T-helper 1 cell treated with Interleukin-12 subunit alpha and Interleukin-12 subunit beta and Interleukin-4 antibody, amounts not matched to agents 30 μg/mL and 1 μg/mL, for 36 hours (primary cell): Measurements from ENCODE around the gene ZNF415.

Source experiments
- H3K27ac Mint-ChIP-seq: one replicate; pipeline ENCODE4 v1.8.0; 2021; ENCODE audit warnings: mild to moderate bottlenecking, mixed read lengths
- H3K27me3 Mint-ChIP-seq: one replicate; pipeline ENCODE4 v1.8.0; 2021; ENCODE audit warnings: low read depth, mixed read lengths
- H3K36me3 Mint-ChIP-seq: one replicate; pipeline ENCODE4 v1.8.0; 2021; ENCODE audit warnings: low read depth, mixed read lengths
- H3K4me1 Mint-ChIP-seq: one replicate; pipeline ENCODE4 v1.8.0; 2021; ENCODE audit warnings: low read depth, mixed read lengths
- H3K4me3 Mint-ChIP-seq: one replicate; pipeline ENCODE4 v1.8.0; 2021; ENCODE audit warnings: mild to moderate bottlenecking, moderate library complexity, mixed read lengths
- H3K9me3 Mint-ChIP-seq: one replicate; pipeline ENCODE4 v1.8.0; 2021; ENCODE audit warnings: mixed read lengths

The ZNF415 gene

GRCh38 chr19:53132141-53132991, at the start of gene ZNF415:
TSS of gene ZNF415 (minus strand) at chr19:53132910. CDS start at chr19:53122676, 10,234 bp downstream.
- Mint-ChIP-seq H3K36me3 (peaks cover 13% of the 10 kb centered on the region), H3K27ac (no peak within 1 kb of the TSS), H3K9me3 (peaks cover 76% of the 10 kb centered on the region), H3K4me3 (peak within 1 kb of the TSS; percentile 72), H3K27me3 (peaks cover 8% of the 10 kb centered on the region), H3K4me1 (peaks cover 7% of the 10 kb centered on the region)

- Mint-ChIP-seq H3K36me3 (peaks cover 34% of the 10 kb centered on the region), H3K4me1 (no peaks in the 10 kb centered on the region), H3K9me3 (peaks cover 43% of the 10 kb centered on the region), H3K27ac (no peak overlapping the region), H3K4me3 (no peak overlapping the region), H3K27me3 (no peaks in the 10 kb centered on the region)
These were observed 49.5 kb upstream of the ZNF415 start for GRCh38 chr19:53182202-53182601.

- Mint-ChIP-seq H3K4me1 (no peaks in the 10 kb centered on the region), H3K27me3 (no peaks in the 10 kb centered on the region), H3K9me3 (peaks cover 55% of the 10 kb centered on the region), H3K4me3 (no peak overlapping the region), H3K36me3 (peaks cover 26% of the 10 kb centered on the region), H3K27ac (no peak overlapping the region)
These were observed 45.3 kb upstream of the ZNF415 start for GRCh38 chr19:53177986-53178385.

- no peak overlapping the region for H3K4me3 Mint-ChIP-seq
- H3K27ac Mint-ChIP-seq: no peak overlapping the region
- peaks cover 66% of the 10 kb centered on the region for H3K9me3 Mint-ChIP-seq
- no peaks in the 10 kb centered on the region for H3K4me1 Mint-ChIP-seq
- no peaks in the 10 kb centered on the region for H3K27me3 Mint-ChIP-seq
- H3K36me3 Mint-ChIP-seq: peaks cover 6% of the 10 kb centered on the region
These were observed 40.2 kb upstream of the ZNF415 start for GRCh38 chr19:53172889-53173288.

GRCh38 chr19:53165691-53166091, 33.0 kb upstream of the ZNF415 start:
- H3K27ac Mint-ChIP-seq: no peak overlapping the region
- H3K27me3 Mint-ChIP-seq: no peaks in the 10 kb centered on the region
- H3K36me3 Mint-ChIP-seq: peaks cover 17% of the 10 kb centered on the region
- H3K4me1 Mint-ChIP-seq: no peaks in the 10 kb centered on the region
- no peak overlapping the region for H3K4me3 Mint-ChIP-seq
- peaks cover 57% of the 10 kb centered on the region for H3K9me3 Mint-ChIP-seq

GRCh38 chr19:53161123-53161522, 28.4 kb upstream of the ZNF415 start:
- peaks cover 10% of the 10 kb centered on the region for H3K4me1 Mint-ChIP-seq
- peaks cover 26% of the 10 kb centered on the region for H3K36me3 Mint-ChIP-seq
- H3K9me3 Mint-ChIP-seq: peaks cover 62% of the 10 kb centered on the region
- no peak overlapping the region for H3K27ac Mint-ChIP-seq
- no peaks in the 10 kb centered on the region for H3K27me3 Mint-ChIP-seq
- H3K4me3 Mint-ChIP-seq: no peak overlapping the region

GRCh38 chr19:53160350-53160749, 27.6 kb upstream of the ZNF415 start:
- H3K27ac Mint-ChIP-seq: no peak overlapping the region
- peaks cover 56% of the 10 kb centered on the region for H3K9me3 Mint-ChIP-seq
- no peaks in the 10 kb centered on the region for H3K27me3 Mint-ChIP-seq
- H3K4me3 Mint-ChIP-seq: no peak overlapping the region
- peaks cover 19% of the 10 kb centered on the region for H3K36me3 Mint-ChIP-seq
- H3K4me1 Mint-ChIP-seq: peaks cover 10% of the 10 kb centered on the region

GRCh38 chr19:53158119-53158656, 25.5 kb upstream of the ZNF415 start:
- Mint-ChIP-seq H3K9me3 (peaks cover 58% of the 10 kb centered on the region), H3K36me3 (peaks cover 30% of the 10 kb centered on the region), H3K4me1 (peaks cover 10% of the 10 kb centered on the region), H3K27me3 (no peaks in the 10 kb centered on the region), H3K4me3 (peak overlapping the region; percentile 80), H3K27ac (peak overlapping the region; percentile 72)

GRCh38 chr19:53157626-53158025, 24.9 kb upstream of the ZNF415 start:
- peak overlapping the region; percentile 3 for H3K27ac Mint-ChIP-seq
- no peaks in the 10 kb centered on the region for H3K27me3 Mint-ChIP-seq
- H3K9me3 Mint-ChIP-seq: peaks cover 62% of the 10 kb centered on the region
- peaks cover 10% of the 10 kb centered on the region for H3K4me1 Mint-ChIP-seq
- H3K36me3 Mint-ChIP-seq: peaks cover 34% of the 10 kb centered on the region
- peak overlapping the region; percentile 80 for H3K4me3 Mint-ChIP-seq

GRCh38 chr19:53156850-53157249, 24.1 kb upstream of the ZNF415 start:
- peaks cover 62% of the 10 kb centered on the region for H3K9me3 Mint-ChIP-seq
- no peaks in the 10 kb centered on the region for H3K27me3 Mint-ChIP-seq
- H3K4me3 Mint-ChIP-seq: peak overlapping the region; percentile 80
- peaks cover 10% of the 10 kb centered on the region for H3K4me1 Mint-ChIP-seq
- H3K27ac Mint-ChIP-seq: no peak overlapping the region
- H3K36me3 Mint-ChIP-seq: peaks cover 37% of the 10 kb centered on the region

- Mint-ChIP-seq H3K36me3 (peaks cover 56% of the 10 kb centered on the region), H3K4me1 (no peaks in the 10 kb centered on the region), H3K9me3 (peaks cover 69% of the 10 kb centered on the region), H3K27ac (no peak overlapping the region), H3K27me3 (no peaks in the 10 kb centered on the region), H3K4me3 (no peak overlapping the region)
These were observed 14.9 kb upstream of the ZNF415 start for GRCh38 chr19:53147645-53148044.

- H3K36me3 Mint-ChIP-seq: peaks cover 38% of the 10 kb centered on the region
- no peak overlapping the region for H3K4me3 Mint-ChIP-seq
- H3K27ac Mint-ChIP-seq: no peak overlapping the region
- H3K27me3 Mint-ChIP-seq: no peaks in the 10 kb centered on the region
- H3K9me3 Mint-ChIP-seq: peaks cover 78% of the 10 kb centered on the region
- H3K4me1 Mint-ChIP-seq: no peaks in the 10 kb centered on the region
These were observed 7.6 kb upstream of the ZNF415 start for GRCh38 chr19:53140351-53140750.

- peaks cover 75% of the 10 kb centered on the region for H3K9me3 Mint-ChIP-seq
- H3K4me3 Mint-ChIP-seq: no peak overlapping the region
- H3K36me3 Mint-ChIP-seq: peaks cover 21% of the 10 kb centered on the region
- peaks cover 7% of the 10 kb centered on the region for H3K4me1 Mint-ChIP-seq
- no peak overlapping the region for H3K27ac Mint-ChIP-seq
- peaks cover 8% of the 10 kb centered on the region for H3K27me3 Mint-ChIP-seq
These were observed 3.7 kb upstream of the ZNF415 start for GRCh38 chr19:53136432-53136831.

- peak overlapping the region; percentile 72 for H3K4me3 Mint-ChIP-seq
- H3K36me3 Mint-ChIP-seq: peaks cover 10% of the 10 kb centered on the region
- peaks cover 8% of the 10 kb centered on the region for H3K27me3 Mint-ChIP-seq
- peaks cover 7% of the 10 kb centered on the region for H3K4me1 Mint-ChIP-seq
- peaks cover 75% of the 10 kb centered on the region for H3K9me3 Mint-ChIP-seq
- H3K27ac Mint-ChIP-seq: no peak overlapping the region
These were observed 983 bp downstream of the ZNF415 start for GRCh38 chr19:53131727-53132126.

GRCh38 chr19:53131085-53131590, 1.6 kb downstream of the ZNF415 start:
- H3K9me3 Mint-ChIP-seq: peaks cover 69% of the 10 kb centered on the region
- no peak overlapping the region for H3K27ac Mint-ChIP-seq
- peaks cover 7% of the 10 kb centered on the region for H3K4me1 Mint-ChIP-seq
- peaks cover 8% of the 10 kb centered on the region for H3K27me3 Mint-ChIP-seq
- peaks cover 10% of the 10 kb centered on the region for H3K36me3 Mint-ChIP-seq
- H3K4me3 Mint-ChIP-seq: no peak overlapping the region
